Measurements from ENCODE around the gene NR3C1. TPM values are rescaled to one million over a fixed set of nuclear protein-coding genes. Genes with fewer than 3 reads are reported as not detected.
A peak's percentile ranks its signal among the peaks of the same experiment; 100 is the strongest.

The NR3C1 gene
- total RNA-seq, 1 experiment from 2014 or later, result 16.0 TPM

DNA sequence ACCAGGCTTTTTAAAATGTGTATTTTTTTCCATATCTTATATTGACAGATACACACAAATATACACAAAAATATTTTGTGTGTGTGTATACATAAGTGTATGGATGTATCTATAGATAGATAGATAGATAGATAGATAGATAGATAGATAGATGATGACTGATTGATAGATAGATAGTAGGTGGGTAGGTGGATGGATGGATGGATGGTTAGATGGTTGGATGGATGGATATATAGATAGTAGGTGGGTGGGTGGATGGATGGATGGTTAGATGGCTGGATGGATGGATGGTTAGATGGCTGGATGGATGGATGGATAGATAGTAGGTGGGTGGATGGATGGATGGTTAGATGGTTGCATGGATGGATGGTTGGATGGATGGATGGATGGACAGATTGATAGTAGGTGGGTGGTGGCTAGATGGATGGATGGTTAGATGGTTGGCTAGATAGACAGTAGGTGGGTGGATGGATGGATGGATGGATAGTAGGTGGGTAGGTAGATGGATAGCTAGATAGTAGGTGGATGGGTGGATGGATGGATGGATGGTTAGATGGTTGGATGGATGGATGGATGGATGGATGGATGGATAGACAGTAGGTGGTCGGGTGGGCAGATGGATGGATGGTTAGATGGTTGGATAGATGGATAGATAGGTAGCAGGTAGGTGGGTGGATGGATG is 156.2 kb downstream of the NR3C1 start:
- DNase-seq (ENCODE audit: low read depth, low spot score) (no peak), ATAC-seq (no peak)
- BruUV-seq (replicated peaks), result no TSS peak
- ChIA-PET POLR2A (no interaction called here), CTCF (no interaction called here), RAD21 (ENCODE audit: low non-redundant PET in 1 of 2, low total read pairs in 2 of 2, uncharacterized antibody in 2 of 2, unreplicated experiment in 2 of 2) (no interaction called here)
- intact Hi-C loops (cut with micrococcal nuclease), result no loop called here
- no peaks in the 10 kb centered on the region for H3K27me3 ChIP-seq (ENCODE audit: insufficient read depth, low read length)
- no peak overlapping the region for H3K4me2 ChIP-seq (ENCODE audit: low read length)
- H3K36me3 ChIP-seq (ENCODE audit: control insufficient read depth in 1 of 2, insufficient read depth in 2 of 2, low read length in 2 of 2), result no peaks in the 10 kb centered on the region
- no peaks in the 10 kb centered on the region; a peak in 1 of 4 replicates for H3K9me3 ChIP-seq (ENCODE audit: control insufficient read depth in 1 of 2, insufficient read depth in 1 of 2, low read depth in 1 of 2, low read length in 2 of 2)
- no peaks in the 10 kb centered on the region for H4K20me1 ChIP-seq (ENCODE audit: insufficient read depth)
- TF ChIP-seq POLR2AphosphoS5 (IDR thresholded peaks at IDR 0.05; ENCODE audit: low read depth, low read length) (no peak), TCF7L2 (IDR thresholded peaks at IDR 0.05; ENCODE audit: borderline replicate concordance, extremely low read depth, insufficient read depth, insufficient read length) (no peak), FOSL1 (IDR thresholded peaks at IDR 0.05; ENCODE audit: low read depth) (no peak), SIN3A (IDR thresholded peaks at IDR 0.05; ENCODE audit: low read depth) (no peak), ZNF274 (IDR thresholded peaks at IDR 0.05; ENCODE audit: low read depth, low read length) (no peak), EZH2phosphoT487 (IDR thresholded peaks at IDR 0.05; ENCODE audit: borderline replicate concordance) (no peak)
- no peak overlapping the region for H3K4me3 ChIP-seq (replicated peaks in 1 of 2; ENCODE audit: low read depth in 1 of 2, low read length in 2 of 2)
- H3K79me2 ChIP-seq (ENCODE audit: insufficient read depth, low read length), result no peaks in the 10 kb centered on the region
- H3K27ac ChIP-seq (ENCODE audit: low read depth, low read length), result peak overlapping the region; percentile 77; the same call in 1 of the 2 replicates
- H3K9ac ChIP-seq (ENCODE audit: low read length), result no peak overlapping the region
- no peak overlapping the region for H2AFZ ChIP-seq (ENCODE audit: low read depth, low read length, poor library complexity, severe bottlenecking)
- peaks cover 47 to 67% of the 10 kb centered on the region in 2 experiments for H3K4me1 ChIP-seq (ENCODE audit: control insufficient read depth in 1 of 2, insufficient read depth in 2 of 2, low read length in 2 of 2)
- H3K9me2 ChIP-seq (ENCODE audit: insufficient read depth), result no peaks in the 10 kb centered on the region

DNA sequence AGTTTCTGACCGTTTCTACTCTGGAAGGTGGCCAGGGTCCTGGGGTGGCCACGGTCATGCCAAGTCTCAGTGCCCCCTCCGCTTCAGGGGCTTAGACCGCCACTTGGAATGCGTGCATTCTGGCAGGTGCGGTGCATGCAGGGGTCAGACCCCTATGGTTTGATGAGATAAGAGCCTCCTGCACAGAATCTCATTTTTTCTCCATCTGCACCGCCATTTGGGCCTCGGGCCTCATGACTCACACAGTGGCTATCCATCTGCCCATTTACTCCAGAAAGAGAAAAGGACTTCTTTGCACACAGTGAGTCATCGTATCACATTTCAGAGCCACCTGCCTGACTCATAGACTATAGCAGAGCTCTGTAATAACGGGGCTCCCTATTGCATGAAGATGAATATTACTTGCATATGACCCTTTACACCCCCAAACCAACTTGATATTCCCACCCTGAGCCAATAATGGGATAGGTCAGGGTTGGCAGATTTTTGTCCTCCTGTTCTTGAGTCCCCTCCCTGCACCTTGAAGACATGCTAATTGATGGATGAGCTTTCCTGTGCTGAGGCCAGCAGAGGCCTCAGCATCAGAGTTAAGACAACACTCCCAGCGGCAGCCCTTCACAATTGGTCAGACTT is 157.4 kb downstream of the NR3C1 start:
- DNase-seq (ENCODE audit: low read depth, low spot score) (peak; percentile 92), ATAC-seq (peak; percentile 81)
- ChIA-PET POLR2A (interaction anchor here (0.7 kb wide), 1 partner anchor 114 kb away, joined by 3 read pairs; no protein-coding TSS in a partner anchor), RAD21 (ENCODE audit: low non-redundant PET in 1 of 2, low total read pairs in 2 of 2, uncharacterized antibody in 2 of 2, unreplicated experiment in 2 of 2) (interaction anchor here (0.6 kb wide), 2 partner anchors 120 to 244 kb away, joined by 3 read pairs; no protein-coding TSS in a partner anchor), CTCF (no interaction called here)
- Histone ChIP-seq H3K79me2 (ENCODE audit: insufficient read depth, low read length) (no peaks in the 10 kb centered on the region), H3K27ac (ENCODE audit: low read depth, low read length) (peak overlapping the region; percentile 77), H3K4me3 (replicated peaks in 1 of 2; ENCODE audit: low read depth in 1 of 2, low read length in 2 of 2) (peak overlapping the region in 1 of 2 experiments; percentile 36; a peak in 2 of 4 replicates), H3K4me2 (ENCODE audit: low read length) (peak overlapping the region; percentile 81), H3K9ac (ENCODE audit: low read length) (peak overlapping the region; percentile 26), H3K9me3 (ENCODE audit: control insufficient read depth in 1 of 2, insufficient read depth in 1 of 2, low read depth in 1 of 2, low read length in 2 of 2) (no peaks in the 10 kb centered on the region; a peak in 1 of 4 replicates), H3K27me3 (ENCODE audit: insufficient read depth, low read length) (no peaks in the 10 kb centered on the region), H3K9me2 (ENCODE audit: insufficient read depth) (no peaks in the 10 kb centered on the region), H2AFZ (ENCODE audit: low read depth, low read length, poor library complexity, severe bottlenecking) (peak overlapping the region; percentile 79), H4K20me1 (ENCODE audit: insufficient read depth) (no peaks in the 10 kb centered on the region), H3K4me1 (ENCODE audit: control insufficient read depth in 1 of 2, insufficient read depth in 2 of 2, low read length in 2 of 2) (peaks cover 54 to 79% of the 10 kb centered on the region in 2 experiments), H3K36me3 (ENCODE audit: control insufficient read depth in 1 of 2, insufficient read depth in 2 of 2, low read length in 2 of 2) (no peaks in the 10 kb centered on the region)
- BruUV-seq (replicated peaks), result no TSS peak
- intact Hi-C loops (cut with micrococcal nuclease), result loop anchor here (2.0 kb wide), 1 partner anchor 157 kb away; the partner anchor contains the start of gene NR3C1
- peak; percentile 69; the same call in 1 of the 2 replicates for TF ChIP-seq POLR2AphosphoS5 (IDR thresholded peaks at IDR 0.05; ENCODE audit: low read depth, low read length)
- no peak for TF ChIP-seq ATF3 (IDR thresholded peaks at IDR 0.05)
- TF ChIP-seq YY1 (IDR thresholded peaks at IDR 0.05; ENCODE audit: extremely low read depth, insufficient replicate concordance, low read depth, low read length), result peak; percentile 87
- TF ChIP-seq MAX (IDR thresholded peaks at IDR 0.05), result no peak
- TF ChIP-seq, protein P1, sequence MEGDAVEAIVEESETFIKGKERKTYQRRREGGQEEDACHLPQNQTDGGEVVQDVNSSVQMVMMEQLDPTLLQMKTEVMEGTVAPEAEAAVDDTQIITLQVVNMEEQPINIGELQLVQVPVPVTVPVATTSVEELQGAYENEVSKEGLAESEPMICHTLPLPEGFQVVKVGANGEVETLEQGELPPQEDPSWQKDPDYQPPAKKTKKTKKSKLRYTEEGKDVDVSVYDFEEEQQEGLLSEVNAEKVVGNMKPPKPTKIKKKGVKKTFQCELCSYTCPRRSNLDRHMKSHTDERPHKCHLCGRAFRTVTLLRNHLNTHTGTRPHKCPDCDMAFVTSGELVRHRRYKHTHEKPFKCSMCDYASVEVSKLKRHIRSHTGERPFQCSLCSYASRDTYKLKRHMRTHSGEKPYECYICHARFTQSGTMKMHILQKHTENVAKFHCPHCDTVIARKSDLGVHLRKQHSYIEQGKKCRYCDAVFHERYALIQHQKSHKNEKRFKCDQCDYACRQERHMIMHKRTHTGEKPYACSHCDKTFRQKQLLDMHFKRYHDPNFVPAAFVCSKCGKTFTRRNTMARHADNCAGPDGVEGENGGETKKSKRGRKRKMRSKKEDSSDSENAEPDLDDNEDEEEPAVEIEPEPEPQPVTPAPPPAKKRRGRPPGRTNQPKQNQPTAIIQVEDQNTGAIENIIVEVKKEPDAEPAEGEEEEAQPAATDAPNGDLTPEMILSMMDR (IDR thresholded peaks at IDR 0.05 in 2 of 3, conservative IDR thresholded peaks at IDR 0.05 in 1 of 3; ENCODE audit: borderline replicate concordance in 1 of 3, insufficient read depth in 1 of 3, low read depth in 2 of 3, low read length in 2 of 3), result no peak
- TF ChIP-seq EGR1 (IDR thresholded peaks at IDR 0.05; ENCODE audit: low read depth), result no peak
- TF ChIP-seq ZBTB33 (IDR thresholded peaks at IDR 0.05; ENCODE audit: extremely low read depth, insufficient replicate concordance, low read length), result peak; percentile 35
- TF ChIP-seq CBX3 (IDR thresholded peaks at IDR 0.05; ENCODE audit: low read depth), result no peak

Measured in HCT116 (cell line).